Lower leg skin (tissue), 4 donors: ENCODE data around the gene VTCN1. TPM values are rescaled to one million over a fixed set of nuclear protein-coding genes. Genes with fewer than 3 reads are reported as not detected.
"Not testable (repeated sequence)": the region's sequence is repeated elsewhere in the genome, so short reads cannot be mapped to it uniquely, and the experiment has no call there.

Source experiments
- DNase-seq, 2 donors: peaks; one replicate each; pipeline ENCODE4 v3.0.0-alpha.2; 2019; ENCODE audit warnings: low spot score in 2 of 2
- H3K4me3 ChIP-seq: fragments of 200-600 bp; sonication (generic); 2 replicates; pipeline ENCODE4 v1.5.1; 2017; ENCODE audit warnings: mild to moderate bottlenecking, low read depth; ENCODE audit not compliant: poor library complexity, severe bottlenecking
- CTCF ChIP-seq, 3 donors: fragments of 450-650 bp; IDR thresholded peaks; one replicate each; pipeline ENCODE4 v1.5.1; 2016; ENCODE audit warnings: antibody characterized with exemption in 3 of 3, mild to moderate bottlenecking in 3 of 3, moderate library complexity in 2 of 3
- POLR2A ChIP-seq, 2 donors: fragments of 450-650 bp; IDR thresholded peaks; one replicate each; pipeline ENCODE4 v1.6.1; 2016 to 2017; ENCODE audit warnings: antibody characterized with exemption in 2 of 2, mild to moderate bottlenecking in 1 of 2, moderate library complexity in 1 of 2
- WGBS, 2 donors: methylation state at CpG; one replicate each; pipeline ENCODE4 v1.1.5; 2018; 5-methylcytosine and 5-hydroxymethylcytosine counted together
- intact Hi-C: fragments of 100-400 bp; cut with DNase I; formaldehyde crosslinking; loops from one replicate; pipeline ENCODE4 v1.15.0; 2023; ENCODE audit warnings: low total_unique reads
- total RNA-seq, 4 donors: library from RNA; depleted of rRNA; stranded (reverse); fragments of >200 nt; gene quantifications; one replicate each; pipeline ENCODE4 v1.1.0, GENCODE V29; 2016

VTCN1 gene
- total RNA-seq, 4 donors from 2014 or later: 0.38 to 5.7 (median 2.7) TPM

GRCh38 chr1:117120774-117121588, 89.7 kb downstream of the VTCN1 start:
- TF ChIP-seq POLR2A (IDR thresholded peaks at IDR 0.05) (no peak), CTCF (IDR thresholded peaks at IDR 0.05) (no peak)
- DNase-seq: no peak
- intact Hi-C loops: loop anchor here (5.0 kb wide), 1 partner anchor 54 kb away; no protein-coding TSS in a partner anchor
- H3K4me3 ChIP-seq: peak overlapping the region; percentile 56
- whole genome bisulfite sequencing, 2 donors: 15 to 21% methylated on average over 23 to 29 of the region's 29 CpGs

DNA sequence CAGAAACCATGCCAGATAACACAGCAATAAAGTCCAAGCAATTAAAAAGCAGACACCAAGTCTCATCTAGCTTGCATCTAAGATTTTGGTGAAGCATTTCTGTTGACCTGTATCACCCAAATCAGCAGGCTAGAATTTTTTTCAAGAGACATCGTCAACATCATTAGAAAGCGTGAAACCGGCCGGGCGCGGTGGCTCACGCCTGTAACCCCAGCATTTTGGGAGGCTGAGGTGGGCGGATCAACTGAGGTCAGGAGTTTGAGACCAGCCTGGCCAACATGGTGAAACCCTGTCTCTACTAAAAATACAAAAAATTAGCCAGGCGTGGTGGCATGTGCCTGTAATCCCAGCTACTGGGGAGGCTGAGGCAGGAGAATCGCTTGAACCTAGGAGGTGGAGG, 91.6 kb downstream of the VTCN1 start:
- intact Hi-C loops: not testable (repeated sequence)

DNA sequence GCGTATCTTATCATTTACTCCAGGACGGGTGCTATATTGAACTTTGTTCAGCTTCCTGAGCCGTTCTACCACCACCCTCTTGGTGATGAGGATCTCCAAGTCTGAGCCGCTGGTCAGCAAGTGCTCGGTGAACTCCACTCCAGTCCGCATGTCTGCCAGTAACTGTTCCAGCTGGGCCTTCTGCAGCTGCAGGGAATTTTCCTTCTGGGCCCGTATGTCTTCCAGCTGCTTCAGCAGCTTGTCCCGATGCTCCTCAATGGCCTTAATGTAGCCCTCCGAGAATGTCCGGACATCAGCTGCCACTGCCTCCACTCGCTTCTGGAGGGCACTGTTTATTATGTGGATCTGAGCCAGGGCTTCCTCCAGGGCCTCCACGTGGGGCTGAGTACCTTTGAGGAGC, 92.6 kb downstream of the VTCN1 start:
- no peak overlapping the region for H3K4me3 ChIP-seq
- TF ChIP-seq POLR2A (IDR thresholded peaks at IDR 0.05) (no peak), CTCF (IDR thresholded peaks at IDR 0.05) (no peak)
- intact Hi-C loops: no loop called here
- no peak for DNase-seq
- 82 to 90% methylated on average over 12 of the region's 12 CpGs for WGBS, 2 donors

More for the DNA sequence above, 91.6 kb downstream of the VTCN1 start:
- not testable (repeated sequence) for H3K4me3 ChIP-seq, DNase-seq
- 94 to 98% methylated on average over 10 of the region's 10 CpGs for WGBS, 2 donors

GRCh38 chr1:117117697-117118096, 93.0 kb downstream of the VTCN1 start:
- 75 to 89% methylated on average over 2 of the region's 2 CpGs for WGBS, 2 donors
- DNase-seq: no peak
- no peak overlapping the region for H3K4me3 ChIP-seq
- no peak for TF ChIP-seq POLR2A (IDR thresholded peaks at IDR 0.05)
- TF ChIP-seq CTCF (IDR thresholded peaks at IDR 0.05): no peak
- intact Hi-C loops: no loop called here

DNA sequence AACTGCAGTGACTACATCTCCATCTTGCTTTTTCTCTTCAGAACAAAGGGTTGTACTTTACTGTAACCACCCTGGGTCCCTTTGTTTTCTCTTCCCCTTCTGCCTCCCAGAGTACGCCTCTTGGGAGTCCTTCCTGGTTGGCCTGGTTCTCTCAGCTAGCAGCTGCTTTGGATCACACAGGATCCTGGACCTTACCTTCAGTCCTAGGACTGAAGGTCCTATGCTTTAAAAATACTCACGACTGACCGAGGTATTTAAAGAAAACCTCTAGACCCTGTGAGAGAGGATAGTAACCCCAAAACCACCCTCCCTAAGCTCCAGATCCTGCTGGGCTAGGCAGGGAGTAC, 94.0 kb downstream of the VTCN1 start:
- no peak overlapping the region for H3K4me3 ChIP-seq
- TF ChIP-seq CTCF (IDR thresholded peaks at IDR 0.05) (no peak), POLR2A (IDR thresholded peaks at IDR 0.05) (no peak)
- no peak for DNase-seq
- intact Hi-C loops: no loop called here
- 86 to 93% methylated on average over 3 of the region's 3 CpGs for WGBS, 2 donors

GRCh38 chr1:117116090-117116783, 94.5 kb downstream of the VTCN1 start:
- 90 to 93% methylated on average over 13 of the region's 13 CpGs for WGBS, 2 donors
- TF ChIP-seq POLR2A (IDR thresholded peaks at IDR 0.05) (no peak), CTCF (IDR thresholded peaks at IDR 0.05) (no peak)
- DNase-seq: no peak
- H3K4me3 ChIP-seq: no peak overlapping the region
- intact Hi-C loops: no loop called here
